IPS-18c (cell line): ENCODE measurements around the gene ZFP92.
"Not testable (repeated sequence)": the region's sequence is repeated elsewhere in the genome, so short reads cannot be mapped to it uniquely, and the experiment has no call there.

ENCODE experiments used
- H3K4me3 ChIP-seq: 2 replicates; pipeline ENCODE4 v1.7.0; 2013; ENCODE audit warnings: low read depth, mild to moderate bottlenecking, low read length, moderate library complexity; ENCODE audit not compliant: insufficient read depth
- H3K9me3 ChIP-seq: one replicate; pipeline ENCODE4 v1.6.1; 2013; ENCODE audit warnings: mild to moderate bottlenecking, low read length, moderate library complexity; ENCODE audit not compliant: control insufficient read depth, insufficient read depth

Gene ZFP92

GRCh38 chrX:153382563-153383482, 28.4 kb upstream of the ZFP92 start:
- H3K9me3 ChIP-seq, result peaks cover 49% of the 10 kb centered on the region

GRCh38 chrX:153384390-153384789, 26.9 kb upstream of the ZFP92 start:
- Histone ChIP-seq H3K9me3 (peaks cover 45% of the 10 kb centered on the region), H3K4me3 (no peak overlapping the region)

More at GRCh38 chrX:153382563-153383482, 28.4 kb upstream of the ZFP92 start:
- peak overlapping the region; percentile 15; the same call in 1 of the 2 replicates for H3K4me3 ChIP-seq

GRCh38 chrX:153384973-153385372, 26.3 kb upstream of the ZFP92 start:
- H3K4me3 ChIP-seq, result not testable (repeated sequence)
- H3K9me3 ChIP-seq, result peaks cover 46% of the 10 kb centered on the region

- H3K4me3 ChIP-seq, result no peak overlapping the region
These were observed 25.2 kb upstream of the ZFP92 start for GRCh38 chrX:153386097-153386496.

GRCh38 chrX:153387345-153387744, 23.9 kb upstream of the ZFP92 start:
- no peak overlapping the region for H3K4me3 ChIP-seq
- peaks cover 40% of the 10 kb centered on the region for H3K9me3 ChIP-seq

More at GRCh38 chrX:153386097-153386496, 25.2 kb upstream of the ZFP92 start:
- peaks cover 44% of the 10 kb centered on the region for H3K9me3 ChIP-seq

GRCh38 chrX:153387987-153388721, 23.1 kb upstream of the ZFP92 start:
- Histone ChIP-seq H3K4me3 (no peak overlapping the region), H3K9me3 (peaks cover 32% of the 10 kb centered on the region)

- Histone ChIP-seq H3K4me3 (no peak overlapping the region), H3K9me3 (peaks cover 34% of the 10 kb centered on the region)
These were observed 22.4 kb upstream of the ZFP92 start for GRCh38 chrX:153388722-153389459.

GRCh38 chrX:153389460-153389768, 21.9 kb upstream of the ZFP92 start:
- H3K4me3 ChIP-seq, result not testable (repeated sequence)
- H3K9me3 ChIP-seq, result peaks cover 29% of the 10 kb centered on the region

- Histone ChIP-seq H3K4me3 (no peak overlapping the region), H3K9me3 (peaks cover 25% of the 10 kb centered on the region)
These were observed 18.5 kb upstream of the ZFP92 start for GRCh38 chrX:153392642-153393321.

- Histone ChIP-seq H3K9me3 (peaks cover 22% of the 10 kb centered on the region), H3K4me3 (no peak overlapping the region)
These were observed 16.7 kb upstream of the ZFP92 start for GRCh38 chrX:153394612-153395011.

- Histone ChIP-seq H3K4me3 (no peak overlapping the region), H3K9me3 (peaks cover 19% of the 10 kb centered on the region)
These were observed 15.5 kb upstream of the ZFP92 start for GRCh38 chrX:153395613-153396319.

- Histone ChIP-seq H3K4me3 (no peak overlapping the region), H3K9me3 (peaks cover 14% of the 10 kb centered on the region)
These were observed 14.7 kb upstream of the ZFP92 start for GRCh38 chrX:153396320-153397195.

- Histone ChIP-seq H3K4me3 (no peak overlapping the region), H3K9me3 (peaks cover 9% of the 10 kb centered on the region)
These were observed 13.9 kb upstream of the ZFP92 start for GRCh38 chrX:153397256-153397960.

GRCh38 chrX:153398275-153398960, 12.9 kb upstream of the ZFP92 start:
- H3K4me3 ChIP-seq, result no peak overlapping the region
- H3K9me3 ChIP-seq, result peaks cover 9% of the 10 kb centered on the region
